HL-60 (cell line): Measurements from ENCODE around the gene GSK3B.

Experiments
- GABPA ChIP-seq: IDR thresholded peaks from 2 replicates; pipeline ENCODE4 v1.6.1; 2012; ENCODE audit warnings: low read depth
- POLR2AphosphoS5 ChIP-seq: IDR thresholded peaks from 2 replicates; pipeline ENCODE4 v1.6.1; 2012; ENCODE audit warnings: low read depth
- SPI1 ChIP-seq: IDR thresholded peaks from 2 replicates; pipeline ENCODE4 v1.6.1; 2012; ENCODE audit warnings: low read depth, mild to moderate bottlenecking, borderline replicate concordance
- TF ChIP-seq, protein P1 (sequence below): IDR thresholded peaks from one replicate; pipeline ENCODE4 v1.5.1; 2011; ENCODE audit warnings: low read length, control low read depth, inconsistent platforms; ENCODE audit not compliant: insufficient read depth
- TF ChIP-seq, protein P2 (sequence below): IDR thresholded peaks from 2 replicates; pipeline ENCODE4 v1.6.1; 2012; ENCODE audit warnings: low read depth; ENCODE audit not compliant: insufficient replicate concordance

- TF ChIP-seq, protein P1, sequence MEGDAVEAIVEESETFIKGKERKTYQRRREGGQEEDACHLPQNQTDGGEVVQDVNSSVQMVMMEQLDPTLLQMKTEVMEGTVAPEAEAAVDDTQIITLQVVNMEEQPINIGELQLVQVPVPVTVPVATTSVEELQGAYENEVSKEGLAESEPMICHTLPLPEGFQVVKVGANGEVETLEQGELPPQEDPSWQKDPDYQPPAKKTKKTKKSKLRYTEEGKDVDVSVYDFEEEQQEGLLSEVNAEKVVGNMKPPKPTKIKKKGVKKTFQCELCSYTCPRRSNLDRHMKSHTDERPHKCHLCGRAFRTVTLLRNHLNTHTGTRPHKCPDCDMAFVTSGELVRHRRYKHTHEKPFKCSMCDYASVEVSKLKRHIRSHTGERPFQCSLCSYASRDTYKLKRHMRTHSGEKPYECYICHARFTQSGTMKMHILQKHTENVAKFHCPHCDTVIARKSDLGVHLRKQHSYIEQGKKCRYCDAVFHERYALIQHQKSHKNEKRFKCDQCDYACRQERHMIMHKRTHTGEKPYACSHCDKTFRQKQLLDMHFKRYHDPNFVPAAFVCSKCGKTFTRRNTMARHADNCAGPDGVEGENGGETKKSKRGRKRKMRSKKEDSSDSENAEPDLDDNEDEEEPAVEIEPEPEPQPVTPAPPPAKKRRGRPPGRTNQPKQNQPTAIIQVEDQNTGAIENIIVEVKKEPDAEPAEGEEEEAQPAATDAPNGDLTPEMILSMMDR, result no peak
- TF ChIP-seq, protein P2, sequence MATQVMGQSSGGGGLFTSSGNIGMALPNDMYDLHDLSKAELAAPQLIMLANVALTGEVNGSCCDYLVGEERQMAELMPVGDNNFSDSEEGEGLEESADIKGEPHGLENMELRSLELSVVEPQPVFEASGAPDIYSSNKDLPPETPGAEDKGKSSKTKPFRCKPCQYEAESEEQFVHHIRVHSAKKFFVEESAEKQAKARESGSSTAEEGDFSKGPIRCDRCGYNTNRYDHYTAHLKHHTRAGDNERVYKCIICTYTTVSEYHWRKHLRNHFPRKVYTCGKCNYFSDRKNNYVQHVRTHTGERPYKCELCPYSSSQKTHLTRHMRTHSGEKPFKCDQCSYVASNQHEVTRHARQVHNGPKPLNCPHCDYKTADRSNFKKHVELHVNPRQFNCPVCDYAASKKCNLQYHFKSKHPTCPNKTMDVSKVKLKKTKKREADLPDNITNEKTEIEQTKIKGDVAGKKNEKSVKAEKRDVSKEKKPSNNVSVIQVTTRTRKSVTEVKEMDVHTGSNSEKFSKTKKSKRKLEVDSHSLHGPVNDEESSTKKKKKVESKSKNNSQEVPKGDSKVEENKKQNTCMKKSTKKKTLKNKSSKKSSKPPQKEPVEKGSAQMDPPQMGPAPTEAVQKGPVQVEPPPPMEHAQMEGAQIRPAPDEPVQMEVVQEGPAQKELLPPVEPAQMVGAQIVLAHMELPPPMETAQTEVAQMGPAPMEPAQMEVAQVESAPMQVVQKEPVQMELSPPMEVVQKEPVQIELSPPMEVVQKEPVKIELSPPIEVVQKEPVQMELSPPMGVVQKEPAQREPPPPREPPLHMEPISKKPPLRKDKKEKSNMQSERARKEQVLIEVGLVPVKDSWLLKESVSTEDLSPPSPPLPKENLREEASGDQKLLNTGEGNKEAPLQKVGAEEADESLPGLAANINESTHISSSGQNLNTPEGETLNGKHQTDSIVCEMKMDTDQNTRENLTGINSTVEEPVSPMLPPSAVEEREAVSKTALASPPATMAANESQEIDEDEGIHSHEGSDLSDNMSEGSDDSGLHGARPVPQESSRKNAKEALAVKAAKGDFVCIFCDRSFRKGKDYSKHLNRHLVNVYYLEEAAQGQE, result no peak
- TF ChIP-seq SPI1 (no peak), POLR2AphosphoS5 (no peak), GABPA (no peak)
These were observed 46.6 kb downstream of the GSK3B start for GRCh38 chr3:120047686-120048085.
